ENCODE results near the gene CCDC138. TPM values are rescaled to one million over a fixed set of nuclear protein-coding genes. Genes with fewer than 3 reads are reported as not detected.

Gene CCDC138
- total RNA-seq, 1 experiment from 2014 or later, result 10.6 TPM

DNA sequence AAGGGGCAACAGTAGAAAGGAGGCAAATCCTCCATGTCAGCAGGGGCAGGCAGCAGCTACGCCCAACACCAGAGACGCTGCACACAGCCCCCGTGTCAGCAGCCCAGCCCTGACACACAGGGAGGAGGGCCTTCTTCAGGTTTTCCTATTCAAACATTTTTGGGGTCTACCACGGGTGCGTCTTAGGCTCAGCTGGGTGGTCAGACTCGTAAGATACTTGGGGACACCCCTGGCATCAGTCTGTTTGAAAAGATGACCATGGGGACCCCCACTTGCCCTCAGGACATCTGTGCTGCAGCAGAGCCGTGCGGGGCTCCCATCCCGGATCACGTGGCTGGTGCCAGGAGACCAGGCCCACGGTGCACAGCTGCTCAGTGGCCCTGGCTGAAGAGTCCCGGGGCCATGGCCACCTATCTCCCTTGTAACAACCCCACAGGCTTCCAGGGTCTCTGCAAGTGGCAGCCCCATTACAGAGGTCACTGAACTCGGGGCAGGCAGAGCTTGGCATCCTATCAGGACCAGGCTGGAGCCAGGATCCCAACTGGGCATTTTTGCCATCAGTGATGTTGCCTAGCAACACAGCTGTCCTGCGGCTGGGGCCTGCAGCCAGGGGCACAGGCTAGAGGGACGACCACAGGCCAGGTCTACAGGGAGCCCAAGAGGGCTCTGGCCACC, 120.0 kb downstream of the CCDC138 start:
- CTCF ChIA-PET, result no interaction called here

GRCh38 chr2:108907822-108908712, 121.5 kb downstream of the CCDC138 start:
- Histone ChIP-seq H3K36me3 (ENCODE audit: low read depth, low read length) (no peaks in the 10 kb centered on the region), H3K79me2 (ENCODE audit: low read length) (no peaks in the 10 kb centered on the region), H3K27ac (ENCODE audit: low read length) (no peak overlapping the region), H3K9me3 (ENCODE audit: low read length) (no peaks in the 10 kb centered on the region), H3K4me1 (ENCODE audit: insufficient read depth, low read length) (peaks cover 6% of the 10 kb centered on the region; the same call in 1 of the 2 replicates), H3K9me2 (replicated peaks; ENCODE audit: low read length) (no peaks in the 10 kb centered on the region), H3K27me3 (ENCODE audit: low read length) (no peaks in the 10 kb centered on the region), H3K9ac (ENCODE audit: low read length) (no peak overlapping the region), H4K20me1 (ENCODE audit: low read length) (no peaks in the 10 kb centered on the region), H3K4me2 (ENCODE audit: low read length) (no peak overlapping the region), H2AFZ (ENCODE audit: low read length) (no peak overlapping the region), H3F3A (ENCODE audit: low read length, unreplicated experiment) (no peaks in the 10 kb centered on the region), H3K4me3 (ENCODE audit: low read length) (no peak overlapping the region)
- intact Hi-C loops (cut with micrococcal nuclease), result no loop called here
- ATAC-seq (no peak), DNase-seq (no peak)
- TF ChIP-seq EZH2phosphoT487 (IDR thresholded peaks at IDR 0.05; ENCODE audit: borderline replicate concordance, low read length) (no peak), EZH2 (IDR thresholded peaks at IDR 0.05; ENCODE audit: low read length, unreplicated experiment) (no peak)
- TF ChIP-seq, protein P1, sequence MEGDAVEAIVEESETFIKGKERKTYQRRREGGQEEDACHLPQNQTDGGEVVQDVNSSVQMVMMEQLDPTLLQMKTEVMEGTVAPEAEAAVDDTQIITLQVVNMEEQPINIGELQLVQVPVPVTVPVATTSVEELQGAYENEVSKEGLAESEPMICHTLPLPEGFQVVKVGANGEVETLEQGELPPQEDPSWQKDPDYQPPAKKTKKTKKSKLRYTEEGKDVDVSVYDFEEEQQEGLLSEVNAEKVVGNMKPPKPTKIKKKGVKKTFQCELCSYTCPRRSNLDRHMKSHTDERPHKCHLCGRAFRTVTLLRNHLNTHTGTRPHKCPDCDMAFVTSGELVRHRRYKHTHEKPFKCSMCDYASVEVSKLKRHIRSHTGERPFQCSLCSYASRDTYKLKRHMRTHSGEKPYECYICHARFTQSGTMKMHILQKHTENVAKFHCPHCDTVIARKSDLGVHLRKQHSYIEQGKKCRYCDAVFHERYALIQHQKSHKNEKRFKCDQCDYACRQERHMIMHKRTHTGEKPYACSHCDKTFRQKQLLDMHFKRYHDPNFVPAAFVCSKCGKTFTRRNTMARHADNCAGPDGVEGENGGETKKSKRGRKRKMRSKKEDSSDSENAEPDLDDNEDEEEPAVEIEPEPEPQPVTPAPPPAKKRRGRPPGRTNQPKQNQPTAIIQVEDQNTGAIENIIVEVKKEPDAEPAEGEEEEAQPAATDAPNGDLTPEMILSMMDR (conservative IDR thresholded peaks at IDR 0.05; ENCODE audit: low read depth, low read length), result no peak
- no TSS peak for BruUV-seq (replicated peaks)
- ChIA-PET POLR2A (ENCODE audit: unreplicated experiment) (no interaction called here), CTCF (no interaction called here)

More for the DNA sequence above, 120.0 kb downstream of the CCDC138 start:
- POLR2A ChIA-PET (ENCODE audit: unreplicated experiment), result no interaction called here
- Histone ChIP-seq H3K36me3 (ENCODE audit: low read depth, low read length) (no peaks in the 10 kb centered on the region), H2AFZ (ENCODE audit: low read length) (no peak overlapping the region), H3K4me3 (ENCODE audit: low read length) (no peak overlapping the region), H3K27me3 (ENCODE audit: low read length) (no peaks in the 10 kb centered on the region), H3K9ac (ENCODE audit: low read length) (no peak overlapping the region), H3F3A (ENCODE audit: low read length, unreplicated experiment) (no peaks in the 10 kb centered on the region), H3K27ac (ENCODE audit: low read length) (no peak overlapping the region), H3K9me2 (replicated peaks; ENCODE audit: low read length) (no peaks in the 10 kb centered on the region), H4K20me1 (ENCODE audit: low read length) (no peaks in the 10 kb centered on the region), H3K9me3 (ENCODE audit: low read length) (no peaks in the 10 kb centered on the region), H3K4me2 (ENCODE audit: low read length) (no peak overlapping the region), H3K4me1 (ENCODE audit: insufficient read depth, low read length) (peaks cover 6% of the 10 kb centered on the region; the same call in 1 of the 2 replicates), H3K79me2 (ENCODE audit: low read length) (no peaks in the 10 kb centered on the region)
- DNase-seq, result no peak
- no peak for ATAC-seq
- BruUV-seq (replicated peaks), result no TSS peak
- TF ChIP-seq, protein P1 (conservative IDR thresholded peaks at IDR 0.05; ENCODE audit: low read depth, low read length), result no peak
- TF ChIP-seq EZH2 (IDR thresholded peaks at IDR 0.05; ENCODE audit: low read length, unreplicated experiment) (no peak), EZH2phosphoT487 (IDR thresholded peaks at IDR 0.05; ENCODE audit: borderline replicate concordance, low read length) (no peak)
- intact Hi-C loops (cut with micrococcal nuclease), result no loop called here

DNA sequence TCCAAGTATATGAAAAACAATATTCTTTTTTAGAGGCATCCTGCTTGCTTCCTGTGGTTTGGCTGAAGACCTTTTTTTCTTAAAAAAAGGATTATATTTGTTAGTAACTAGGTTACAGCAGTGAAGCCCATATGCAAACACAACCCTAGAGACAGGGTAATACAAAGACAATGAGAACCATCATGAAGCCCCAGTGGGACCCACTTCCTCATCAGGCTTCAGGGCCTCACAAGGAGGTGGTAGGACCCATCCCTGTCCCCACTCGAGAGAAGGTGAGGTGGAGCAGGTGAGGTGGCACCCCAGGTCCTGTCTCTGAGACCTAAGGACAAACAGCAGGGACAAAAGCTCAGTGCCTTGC, 122.1 kb downstream of the CCDC138 start:
- no peak overlapping the region for H3K9ac ChIP-seq (ENCODE audit: low read length)

More for the DNA sequence above, 122.1 kb downstream of the CCDC138 start:
- Histone ChIP-seq H3K36me3 (ENCODE audit: low read depth, low read length) (no peaks in the 10 kb centered on the region), H3K4me3 (ENCODE audit: low read length) (no peak overlapping the region), H3K4me1 (ENCODE audit: insufficient read depth, low read length) (peaks cover 6% of the 10 kb centered on the region; the same call in 1 of the 2 replicates), H2AFZ (ENCODE audit: low read length) (no peak overlapping the region), H3K27ac (ENCODE audit: low read length) (no peak overlapping the region), H3K4me2 (ENCODE audit: low read length) (no peak overlapping the region), H3K9me2 (replicated peaks; ENCODE audit: low read length) (no peaks in the 10 kb centered on the region), H3F3A (ENCODE audit: low read length, unreplicated experiment) (no peaks in the 10 kb centered on the region), H4K20me1 (ENCODE audit: low read length) (no peaks in the 10 kb centered on the region), H3K9me3 (ENCODE audit: low read length) (no peaks in the 10 kb centered on the region), H3K79me2 (ENCODE audit: low read length) (no peaks in the 10 kb centered on the region), H3K27me3 (ENCODE audit: low read length) (no peaks in the 10 kb centered on the region)
- BruUV-seq (replicated peaks), result no TSS peak
- intact Hi-C loops (cut with micrococcal nuclease), result no loop called here
- TF ChIP-seq EZH2 (IDR thresholded peaks at IDR 0.05; ENCODE audit: low read length, unreplicated experiment), result no peak
- TF ChIP-seq, protein P1 (conservative IDR thresholded peaks at IDR 0.05; ENCODE audit: low read depth, low read length), result no peak
- TF ChIP-seq EZH2phosphoT487 (IDR thresholded peaks at IDR 0.05; ENCODE audit: borderline replicate concordance, low read length), result no peak
- CTCF ChIA-PET, result no interaction called here
- ATAC-seq (no peak), DNase-seq (no peak)
- POLR2A ChIA-PET (ENCODE audit: unreplicated experiment), result no interaction called here
